SK-N-MC (cell line): ENCODE results near the gene SEMA3A.

Source experiments
- EZH2 ChIP-seq: fragments of 200-600 bp; sonication (generic); IDR thresholded peaks from one replicate; pipeline ENCODE4 v1.6.1; 2017; ENCODE audit warnings: antibody characterized with exemption
- FOXP2 ChIP-seq: optimal IDR thresholded peaks from 2 replicates; pipeline ENCODE3; 2011; ENCODE audit warnings: mild to moderate bottlenecking, moderate library complexity; ENCODE audit not compliant: insufficient read depth; ENCODE audit errors: extremely low read length, control extremely low read depth
- POLR2AphosphoS5 ChIP-seq: IDR thresholded peaks from 2 replicates; pipeline ENCODE4 v1.6.1; 2012; ENCODE audit warnings: mild to moderate bottlenecking, low read depth, low read length, borderline replicate concordance

GRCh38 chr7:84060000-84060399 is 134.6 kb downstream of the SEMA3A start:
- TF ChIP-seq POLR2AphosphoS5 (no peak), EZH2 (no peak), FOXP2 (no peak)
